Endothelial cell of umbilical vein (primary cell): ENCODE data around the gene IFT22. TPM values are rescaled to one million over a fixed set of nuclear protein-coding genes. Genes with fewer than 3 reads are reported as not detected.

Source experiments
- polyA plus RNA-seq, 4 experiments: library from polyadenylated mRNA; depleted of rRNA in 3 of 4; stranded (reverse) in 3 of 4; unstranded in 1 of 4; fragments of >200 nt; gene quantifications; 2 replicates each; pipeline versions ENCODE4 v1.2.1 to v1.2.3, GENCODE V29; 2011 to 2012; ENCODE audit warnings: missing spikeins in 1 of 4
- small RNA-seq: library from RNA; depleted of rRNA; stranded (forward); fragments of <200 nt; gene quantifications from one replicate; pipeline ENCODE3, GENCODE V24; 2012; ENCODE audit warnings: low replicate concordance, low read depth; ENCODE audit not compliant: insufficient read depth, insufficient read length
- total RNA-seq: library from RNA; stranded (reverse); gene quantifications from 2 replicates; pipeline ENCODE4 v1.2.3, GENCODE V29; 2021

Gene IFT22
- total and polyA plus RNA-seq, 2 donors (not counting 3 experiments of a cell fraction or from before 2014, with no cell fraction given), result 26.3 to 28.7 TPM

Small RNA genes within 50 kb of the gene (small RNA-seq; reads per million reads assigned to genes)
- not detected for gene RNU6-1104P

Other genes with a start within 250 kb of the IFT22 start
- 21.8 and 25.1 TPM in 2 replicates for gene TRIM56, start 236.3 kb downstream of the IFT22 start, total RNA-seq
- 1.9 and 2.3 TPM in 2 replicates for gene TRIM56, start 236.3 kb downstream of the IFT22 start, polyA plus RNA-seq
- 2,296 and 2,645 TPM in 2 replicates for gene SERPINE1, start 194.7 kb downstream of the IFT22 start, total RNA-seq
- 4,637 and 5,683 TPM in 2 replicates for gene SERPINE1, start 194.7 kb downstream of the IFT22 start, polyA plus RNA-seq
- 70.9 and 93.3 TPM in 2 replicates for gene AP1S1, start 167.3 kb downstream of the IFT22 start, total RNA-seq
- gene AP1S1, start 167.3 kb downstream of the IFT22 start, polyA plus RNA-seq, result 82.8 and 106 TPM in 2 replicates
- gene VGF, start 156.2 kb downstream of the IFT22 start, total RNA-seq, result not detected in 2 replicates
- 0.03 TPM in 1 of 2 replicates, not detected in the other for gene VGF, start 156.2 kb downstream of the IFT22 start, polyA plus RNA-seq
- gene NAT16, start 141.5 kb downstream of the IFT22 start, total RNA-seq, result not detected in 2 replicates
- gene NAT16, start 141.5 kb downstream of the IFT22 start, polyA plus RNA-seq, result not detected in 2 replicates
- gene MOGAT3, start 120.8 kb downstream of the IFT22 start, total RNA-seq, result not detected in 2 replicates
- gene MOGAT3, start 120.8 kb downstream of the IFT22 start, polyA plus RNA-seq, result not detected in 2 replicates
- 161 and 170 TPM in 2 replicates for gene PLOD3, start 104.2 kb downstream of the IFT22 start, total RNA-seq
- 143 and 212 TPM in 2 replicates for gene PLOD3, start 104.2 kb downstream of the IFT22 start, polyA plus RNA-seq
- gene ZNHIT1, start 103.6 kb downstream of the IFT22 start, total RNA-seq, result 89.9 and 90.5 TPM in 2 replicates
- gene ZNHIT1, start 103.6 kb downstream of the IFT22 start, polyA plus RNA-seq, result 74.1 and 77.1 TPM in 2 replicates
- 9.3 and 11.3 TPM in 2 replicates for gene CLDN15, start 84.0 kb downstream of the IFT22 start, total RNA-seq
- gene CLDN15, start 84.0 kb downstream of the IFT22 start, polyA plus RNA-seq, result 17.7 and 21.1 TPM in 2 replicates
- gene FIS1, start 76.7 kb downstream of the IFT22 start, total RNA-seq, result 132 and 187 TPM in 2 replicates
- 330 and 346 TPM in 2 replicates for gene FIS1, start 76.7 kb downstream of the IFT22 start, polyA plus RNA-seq
- gene COL26A1, start 41.1 kb upstream of the IFT22 start, total RNA-seq, result not detected in 2 replicates
- 0.03 TPM in 1 of 2 replicates, not detected in the other for gene COL26A1, start 41.1 kb upstream of the IFT22 start, polyA plus RNA-seq